ENCODE measurements around the gene ZNF823.

The ZNF823 gene

DNA sequence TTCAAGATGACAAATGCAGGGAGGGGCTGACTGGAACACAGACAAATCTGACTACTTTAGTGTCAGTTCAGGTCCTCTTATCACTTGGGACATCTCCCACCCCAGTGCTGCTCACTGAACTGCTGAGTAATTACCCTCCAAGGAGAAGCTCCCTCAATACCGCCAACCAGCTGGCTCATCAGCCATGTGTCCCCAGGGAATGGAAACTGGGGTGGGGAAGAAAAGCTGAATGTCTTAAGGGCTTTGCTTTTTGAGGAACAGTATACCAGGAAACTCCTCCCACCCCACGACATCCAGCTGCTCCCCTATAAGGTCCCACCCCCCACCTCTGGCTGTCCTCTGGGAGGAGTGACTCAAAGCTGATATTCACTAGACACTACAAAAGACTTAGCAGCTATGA, 2.0 kb downstream of the ZNF823 start:
- peak; percentile 91 for DNase-seq

- DNase-seq = no peak
Measured at GRCh38 chr19:11735375-11735774, 3.4 kb downstream of the ZNF823 start.

- DNase-seq = no peak
Measured at GRCh38 chr19:11729586-11729985, 9.2 kb downstream of the ZNF823 start.

DNA sequence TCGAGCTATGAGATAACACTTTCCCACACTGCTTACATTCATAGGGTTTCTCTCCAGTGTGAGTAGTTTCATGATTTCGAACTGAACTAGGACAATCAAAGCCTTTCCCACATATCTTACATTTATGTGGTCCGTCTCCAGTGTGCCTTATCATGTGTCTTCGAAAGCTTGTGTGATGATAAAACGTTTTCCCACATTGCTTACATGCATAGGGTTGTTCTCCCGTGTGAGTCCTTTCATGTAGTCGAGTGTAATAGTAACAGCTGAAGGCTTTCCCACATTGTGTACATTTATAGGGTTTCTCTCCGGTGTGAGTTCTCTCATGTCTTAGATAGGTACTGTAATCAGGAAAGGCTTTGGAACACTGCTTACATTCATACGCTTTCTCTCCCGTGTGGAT, 16.3 kb downstream of the ZNF823 start:
- no peak for DNase-seq

DNA sequence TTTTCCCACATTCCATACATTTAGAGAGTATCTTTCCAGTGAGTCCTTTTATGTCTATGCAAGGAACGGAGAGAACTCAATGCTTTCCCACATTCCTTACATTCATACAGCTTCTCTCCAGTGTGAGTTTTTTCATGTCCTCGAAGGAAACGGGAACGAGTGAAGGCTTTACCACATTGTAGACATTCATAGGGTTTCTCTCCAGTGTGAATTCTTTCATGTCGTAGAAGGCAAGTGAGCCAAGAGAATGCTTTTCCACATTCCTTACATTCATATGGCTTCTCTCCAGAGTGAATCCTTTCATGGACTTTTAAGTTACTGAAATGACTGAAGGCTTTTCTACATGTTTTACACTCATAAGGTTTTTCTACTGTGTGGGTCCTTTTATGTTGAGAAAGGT, 17.1 kb downstream of the ZNF823 start:
- DNase-seq = no peak

DNA sequence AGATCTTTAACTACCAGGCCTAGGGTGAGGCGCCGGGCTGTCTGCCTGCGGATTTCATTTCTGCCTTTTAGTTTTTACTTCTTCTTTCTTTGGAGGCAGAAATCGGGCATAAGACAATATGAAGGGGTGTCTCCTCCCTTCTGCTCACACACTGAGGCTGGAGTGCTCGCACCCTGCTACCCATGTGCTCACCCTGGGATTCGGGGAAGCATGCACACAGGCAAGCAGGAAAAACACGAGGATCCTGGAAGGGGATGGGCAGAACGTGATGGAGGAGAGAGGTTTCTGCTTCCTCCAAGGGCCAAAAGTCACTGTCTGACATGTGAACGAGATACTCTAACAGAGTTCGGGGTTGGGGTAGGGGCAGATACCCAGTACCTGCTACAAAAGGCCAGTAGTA, 28.4 kb downstream of the ZNF823 start:
- no peak for DNase-seq

GRCh38 chr19:11708457-11708856, 30.3 kb downstream of the ZNF823 start:
- DNase-seq = no peak

DNA sequence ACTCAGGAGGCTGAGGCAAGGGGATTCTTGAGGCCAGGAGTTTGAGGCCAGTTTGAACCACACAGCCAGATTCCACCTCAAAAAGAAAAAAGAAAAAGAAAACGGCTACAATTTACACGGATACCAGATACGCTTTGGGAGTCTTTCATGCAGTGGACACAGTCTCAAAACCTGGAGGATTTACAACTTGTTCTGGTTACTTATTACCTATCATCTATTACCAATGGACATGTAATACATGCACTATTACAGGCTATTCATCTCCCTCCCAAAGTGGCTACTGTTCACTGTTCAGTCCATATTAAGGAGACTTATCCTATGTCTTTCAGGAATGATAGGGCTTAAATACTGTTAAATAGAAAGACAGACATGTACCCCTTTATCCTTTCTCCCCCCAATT, 33.3 kb downstream of the ZNF823 start:
- DNase-seq = no peak

DNA sequence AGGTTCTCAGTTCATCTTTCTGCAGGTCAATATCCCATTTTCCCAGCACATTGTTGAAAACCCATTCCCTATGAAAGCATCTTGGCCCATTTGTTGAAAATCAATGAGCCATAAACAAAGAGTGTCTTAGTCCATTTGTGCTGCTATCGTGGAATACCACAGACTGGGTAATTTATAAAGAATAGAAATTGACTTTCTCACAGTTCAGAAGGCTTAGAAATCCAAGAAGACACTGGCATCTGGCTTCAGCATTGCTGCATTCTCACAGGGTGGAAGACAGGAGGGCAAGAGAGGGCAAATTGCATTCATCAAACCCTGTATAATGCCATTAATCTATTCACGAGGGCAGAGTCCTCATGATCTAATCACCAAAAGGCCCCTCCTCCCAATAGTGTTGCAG, 34.1 kb downstream of the ZNF823 start:
- DNase-seq = no peak

- DNase-seq = no peak
Measured at GRCh38 chr19:11699931-11700794, 38.6 kb downstream of the ZNF823 start.

DNA sequence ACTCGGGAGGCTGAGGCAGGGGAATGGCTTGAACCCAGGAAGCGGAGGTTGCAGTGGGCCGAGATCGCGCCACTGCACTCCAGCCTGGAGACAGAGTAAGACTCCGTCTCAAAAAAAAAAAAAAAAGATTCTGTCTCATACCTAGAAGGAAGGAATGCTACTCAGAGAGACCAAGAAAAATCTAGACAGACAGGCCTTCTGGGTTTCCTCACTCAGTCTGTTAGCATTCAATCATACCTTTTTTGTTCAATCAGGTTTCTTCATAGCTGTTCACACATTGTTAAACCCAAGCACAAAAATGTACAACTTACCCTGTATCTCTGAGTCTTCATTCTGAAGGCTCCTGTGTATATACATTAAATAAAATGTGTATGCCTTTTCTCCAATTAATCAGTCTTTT, 40.5 kb downstream of the ZNF823 start:
- no peak for DNase-seq

- no peak for DNase-seq
Measured at GRCh38 chr19:11697284-11697855, 41.4 kb downstream of the ZNF823 start.

GRCh38 chr19:11694533-11695439, 44.0 kb downstream of the ZNF823 start:
- peak; percentile 85 for DNase-seq

GRCh38 chr19:11693505-11694499, 44.9 kb downstream of the ZNF823 start:
- DNase-seq = peak; percentile 61

DNA sequence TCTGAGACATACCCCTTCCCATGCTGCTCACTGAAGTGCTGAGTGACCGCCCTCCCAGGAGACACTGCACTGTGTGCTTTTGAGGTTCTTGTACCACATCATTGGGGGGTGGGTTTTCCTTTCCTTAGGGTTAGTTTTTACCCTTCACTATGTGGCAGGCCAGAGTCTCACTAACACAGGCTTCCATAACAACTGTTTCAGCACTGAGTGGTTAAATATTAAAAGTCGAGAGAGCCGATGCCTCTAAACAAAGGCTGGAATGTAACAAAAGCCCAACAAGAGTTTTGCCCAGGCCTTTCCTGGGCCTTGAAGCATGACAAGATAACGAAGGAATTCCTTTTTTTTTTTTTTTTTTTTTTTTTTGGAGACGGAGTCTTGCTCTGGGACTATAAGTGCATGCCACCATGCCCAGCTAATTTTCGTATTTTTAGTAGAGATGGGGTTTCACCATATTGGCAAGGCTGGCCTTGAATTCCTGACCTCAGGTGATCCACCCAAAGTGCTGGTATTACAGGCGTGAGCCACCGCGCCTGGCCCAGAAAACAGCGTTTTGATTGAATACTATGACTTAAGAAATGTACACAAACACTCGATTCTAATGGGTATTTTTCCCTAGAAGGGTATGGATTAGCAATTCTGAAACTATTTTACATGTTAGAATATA, 46.5 kb downstream of the ZNF823 start:
- DNase-seq = no peak

- no peak for DNase-seq
Measured at GRCh38 chr19:11685676-11686650, 52.8 kb downstream of the ZNF823 start.

- no peak for DNase-seq
Measured at GRCh38 chr19:11684987-11685675, 53.6 kb downstream of the ZNF823 start.

- DNase-seq = no peak
Measured at GRCh38 chr19:11680689-11681302, 58.0 kb downstream of the ZNF823 start.

GRCh38 chr19:11678504-11678903, 60.2 kb downstream of the ZNF823 start:
- DNase-seq = no peak
